ENCODE measurements around the gene BNIPL. TPM values are rescaled to one million over a fixed set of nuclear protein-coding genes. Genes with fewer than 3 reads are reported as not detected.
A peak's percentile ranks its signal among the peaks of the same experiment; 100 is the strongest.

The BNIPL gene
- total RNA-seq, 4 donors from 2014 or later = 0.24 to 0.55 TPM; not detected in 2

DNA sequence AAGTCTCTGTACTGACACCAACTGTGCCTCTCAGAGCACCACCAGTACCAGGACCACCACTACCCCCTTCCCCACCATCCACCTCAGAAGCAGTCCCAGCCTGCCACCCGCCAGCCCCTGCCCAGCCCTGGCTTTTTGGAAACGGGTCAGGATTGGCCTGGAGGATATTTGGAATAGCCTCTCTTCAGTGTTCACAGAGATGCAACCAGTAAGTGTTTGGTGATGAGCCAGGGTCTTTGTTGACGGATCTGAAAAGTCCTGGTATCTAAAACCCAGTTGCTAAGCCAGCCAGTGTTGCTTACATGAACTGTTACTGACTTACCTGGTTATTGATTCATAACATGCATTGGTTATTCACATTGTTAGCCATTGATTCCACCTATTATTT lies 12.3 kb downstream of the BNIPL start:
- DNase-seq = no peak
- TF ChIP-seq, protein P1, sequence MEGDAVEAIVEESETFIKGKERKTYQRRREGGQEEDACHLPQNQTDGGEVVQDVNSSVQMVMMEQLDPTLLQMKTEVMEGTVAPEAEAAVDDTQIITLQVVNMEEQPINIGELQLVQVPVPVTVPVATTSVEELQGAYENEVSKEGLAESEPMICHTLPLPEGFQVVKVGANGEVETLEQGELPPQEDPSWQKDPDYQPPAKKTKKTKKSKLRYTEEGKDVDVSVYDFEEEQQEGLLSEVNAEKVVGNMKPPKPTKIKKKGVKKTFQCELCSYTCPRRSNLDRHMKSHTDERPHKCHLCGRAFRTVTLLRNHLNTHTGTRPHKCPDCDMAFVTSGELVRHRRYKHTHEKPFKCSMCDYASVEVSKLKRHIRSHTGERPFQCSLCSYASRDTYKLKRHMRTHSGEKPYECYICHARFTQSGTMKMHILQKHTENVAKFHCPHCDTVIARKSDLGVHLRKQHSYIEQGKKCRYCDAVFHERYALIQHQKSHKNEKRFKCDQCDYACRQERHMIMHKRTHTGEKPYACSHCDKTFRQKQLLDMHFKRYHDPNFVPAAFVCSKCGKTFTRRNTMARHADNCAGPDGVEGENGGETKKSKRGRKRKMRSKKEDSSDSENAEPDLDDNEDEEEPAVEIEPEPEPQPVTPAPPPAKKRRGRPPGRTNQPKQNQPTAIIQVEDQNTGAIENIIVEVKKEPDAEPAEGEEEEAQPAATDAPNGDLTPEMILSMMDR (IDR thresholded peaks at IDR 0.05) = no peak
- no peak for TF ChIP-seq POLR2A (IDR thresholded peaks at IDR 0.05)
- intact Hi-C loops (cut with DNase I; ENCODE audit: low total_unique reads) = no loop called here
- no peaks in the 10 kb centered on the region for H3K36me3 ChIP-seq
- no peaks in the 10 kb centered on the region for H3K4me1 ChIP-seq
- no peaks in the 10 kb centered on the region for H3K27me3 ChIP-seq
- H3K9me3 ChIP-seq = no peaks in the 10 kb centered on the region
- H3K27ac ChIP-seq = peak overlapping the region; percentile 89 to 94
- H3K4me3 ChIP-seq = peak overlapping the region; percentile 57 to 71

DNA sequence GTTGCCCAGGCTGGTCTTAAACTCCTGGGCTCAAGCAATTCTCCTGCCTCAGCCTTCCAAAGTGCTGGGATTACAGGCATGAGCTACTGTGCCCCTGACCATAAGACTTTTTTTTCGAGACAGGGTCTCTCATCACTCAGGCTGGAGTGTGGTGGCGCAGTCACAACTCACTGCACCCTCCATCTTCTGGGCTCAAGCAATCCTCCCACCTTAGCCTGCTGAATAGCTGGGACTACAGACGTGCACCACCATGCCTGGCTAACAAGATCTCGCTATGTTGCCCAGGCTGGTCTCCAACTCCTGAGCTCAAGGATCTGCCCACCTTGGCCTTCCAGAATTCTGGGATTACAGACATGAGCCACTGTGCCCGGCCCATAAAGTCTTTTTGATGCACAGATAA lies 13.1 kb downstream of the BNIPL start:
- DNase-seq = no peak
- no peak overlapping the region for H3K4me3 ChIP-seq
- no peaks in the 10 kb centered on the region for H3K36me3 ChIP-seq
- TF ChIP-seq, protein P1 (IDR thresholded peaks at IDR 0.05) = no peak
- TF ChIP-seq POLR2A (IDR thresholded peaks at IDR 0.05) = no peak
- intact Hi-C loops (cut with DNase I; ENCODE audit: low total_unique reads) = no loop called here
- no peaks in the 10 kb centered on the region for H3K27me3 ChIP-seq
- no peaks in the 10 kb centered on the region for H3K4me1 ChIP-seq
- no peaks in the 10 kb centered on the region for H3K9me3 ChIP-seq
- no peak overlapping the region for H3K27ac ChIP-seq

DNA sequence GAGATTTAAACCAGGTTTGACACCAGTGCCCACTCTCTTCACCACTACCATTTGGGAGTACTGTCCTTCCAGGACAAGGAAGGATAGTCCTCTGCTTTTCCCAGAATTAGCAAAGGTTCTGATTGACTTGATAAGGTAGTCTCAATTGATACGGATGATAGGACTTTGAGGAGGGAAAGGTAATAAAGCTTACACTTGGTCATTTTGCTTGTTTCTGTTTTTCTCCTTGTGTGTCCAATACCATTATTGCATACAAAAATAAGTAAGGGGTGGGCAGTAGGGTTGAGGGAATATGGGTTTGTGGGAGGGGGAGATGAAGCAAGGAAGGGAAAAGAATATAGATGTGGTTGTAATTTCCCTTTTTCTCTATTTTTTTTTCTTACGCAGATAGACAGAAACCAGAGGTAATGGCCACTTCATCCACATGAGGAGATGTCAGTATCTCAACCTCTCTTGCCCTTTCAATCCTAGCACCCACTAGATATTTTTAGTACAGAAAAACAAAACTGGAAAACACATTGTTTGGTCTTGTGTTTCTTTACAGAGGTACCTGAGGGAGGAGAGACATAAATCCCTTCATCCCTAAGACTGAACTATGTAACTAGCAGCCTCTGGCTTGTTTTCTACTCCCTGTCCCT lies 13.8 kb downstream of the BNIPL start:
- no peaks in the 10 kb centered on the region for H3K36me3 ChIP-seq
- no peaks in the 10 kb centered on the region for H3K4me1 ChIP-seq
- no peak overlapping the region for H3K27ac ChIP-seq
- no peaks in the 10 kb centered on the region for H3K9me3 ChIP-seq
- no peaks in the 10 kb centered on the region for H3K27me3 ChIP-seq
- intact Hi-C loops (cut with DNase I; ENCODE audit: low total_unique reads) = no loop called here
- no peak overlapping the region for H3K4me3 ChIP-seq
- no peak for DNase-seq
- no peak for TF ChIP-seq POLR2A (IDR thresholded peaks at IDR 0.05)
- TF ChIP-seq, protein P1 (IDR thresholded peaks at IDR 0.05) = no peak

DNA sequence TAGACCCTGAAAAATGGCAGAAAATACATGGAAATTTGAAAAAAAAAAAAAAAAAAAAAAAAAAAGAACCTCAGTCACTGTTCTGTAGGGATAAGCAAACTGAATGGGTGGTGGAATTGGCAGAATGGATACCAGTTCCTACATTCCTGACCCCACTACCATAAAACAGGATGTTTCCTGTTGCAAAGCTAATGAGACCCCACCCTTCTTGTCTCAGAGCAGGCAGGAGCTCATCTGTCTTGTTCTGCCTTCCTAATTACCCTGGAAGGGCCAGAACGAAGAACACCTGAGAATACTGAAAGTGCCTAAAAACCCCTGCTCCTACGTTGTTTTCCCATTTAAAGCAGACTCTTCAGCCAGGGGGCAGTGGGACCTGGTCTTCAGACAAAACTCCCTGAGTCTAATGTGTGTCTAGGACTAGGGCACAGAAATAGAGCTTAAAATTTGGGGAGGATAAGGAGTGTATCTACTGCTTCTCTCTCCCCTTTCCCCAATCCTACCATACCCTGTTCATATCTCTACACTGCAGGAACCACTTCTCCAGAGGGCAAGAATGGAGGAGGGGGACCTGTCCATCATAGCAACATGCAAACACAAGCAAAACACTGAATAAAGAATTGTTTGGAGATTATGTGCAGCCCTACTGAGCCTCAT lies 15.1 kb downstream of the BNIPL start:
- H3K36me3 ChIP-seq = no peaks in the 10 kb centered on the region
- intact Hi-C loops (cut with DNase I; ENCODE audit: low total_unique reads) = no loop called here
- H3K9me3 ChIP-seq = no peaks in the 10 kb centered on the region
- H3K4me1 ChIP-seq = peaks cover 0 to 9% of the 10 kb centered on the region in 2 donors
- TF ChIP-seq, protein P1 (IDR thresholded peaks at IDR 0.05) = no peak
- TF ChIP-seq POLR2A (IDR thresholded peaks at IDR 0.05) = no peak
- no peaks in the 10 kb centered on the region for H3K27me3 ChIP-seq
- DNase-seq = no peak
- no peak overlapping the region for H3K4me3 ChIP-seq
- no peak overlapping the region for H3K27ac ChIP-seq

DNA sequence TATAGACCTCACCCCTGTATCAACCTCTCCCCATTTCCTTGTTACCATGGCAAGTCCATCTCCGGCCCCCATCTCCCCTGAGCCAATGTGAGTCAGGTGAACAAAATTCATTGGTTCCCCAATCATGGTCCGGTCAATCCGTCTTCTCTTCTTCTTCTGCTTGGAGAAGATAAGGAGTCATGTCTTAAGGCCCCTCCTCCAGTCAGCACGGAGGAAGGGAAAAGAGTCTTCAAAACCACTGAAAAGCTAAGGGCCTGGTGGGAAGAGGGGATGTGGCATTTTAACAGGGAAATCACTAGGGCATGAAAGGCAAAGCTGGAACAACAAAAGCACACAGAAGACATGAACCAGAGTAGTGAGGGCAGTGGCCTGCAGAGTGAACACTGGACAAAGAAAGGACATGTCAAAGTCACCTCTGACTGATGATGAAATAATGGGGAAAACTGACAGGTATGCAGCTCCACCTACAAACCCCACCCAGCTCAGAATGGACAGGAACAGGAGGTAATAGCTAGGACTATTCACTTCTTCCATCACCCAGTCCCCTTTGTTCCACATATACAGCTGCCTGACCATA lies 18.7 kb downstream of the BNIPL start:
- Histone ChIP-seq H3K4me1 (peaks cover 0 to 12% of the 10 kb centered on the region in 2 donors), H3K4me3 (no peak overlapping the region), H3K27ac (peak overlapping the region in 1 of 2 donors; percentile 2), H3K36me3 (no peaks in the 10 kb centered on the region), H3K27me3 (no peaks in the 10 kb centered on the region), H3K9me3 (no peaks in the 10 kb centered on the region)
- intact Hi-C loops (cut with DNase I; ENCODE audit: low total_unique reads) = no loop called here
- no peak for TF ChIP-seq POLR2A (IDR thresholded peaks at IDR 0.05)
- TF ChIP-seq, protein P1 (IDR thresholded peaks at IDR 0.05) = no peak
- no peak for DNase-seq
